ENCODE results near the gene GPN2.

GPN2 gene

GRCh38 chr1:26889551-26890466, at the start of gene GPN2:
Gene GPN2, minus strand, starts transcription at chr1:26890283. Its CDS starts 187 bp downstream, at chr1:26890096.
- DNase-seq (ENCODE audit: low spot score in 2 of 2) (peak; percentile 56 to 64), ATAC-seq (ENCODE audit: low read depth) (peak; percentile 95)
- no peaks in the 10 kb centered on the region for H3K27me3 Mint-ChIP-seq
- peaks cover 29% of the 10 kb centered on the region for H3K36me3 Mint-ChIP-seq
- peak within 1 kb of the TSS; percentile 99 for H3K4me3 Mint-ChIP-seq
- peak within 1 kb of the TSS; percentile 96 for H3K27ac Mint-ChIP-seq
- no peaks in the 10 kb centered on the region for H3K9me3 Mint-ChIP-seq
- H3K4me1 Mint-ChIP-seq = peaks cover 26% of the 10 kb centered on the region

DNA sequence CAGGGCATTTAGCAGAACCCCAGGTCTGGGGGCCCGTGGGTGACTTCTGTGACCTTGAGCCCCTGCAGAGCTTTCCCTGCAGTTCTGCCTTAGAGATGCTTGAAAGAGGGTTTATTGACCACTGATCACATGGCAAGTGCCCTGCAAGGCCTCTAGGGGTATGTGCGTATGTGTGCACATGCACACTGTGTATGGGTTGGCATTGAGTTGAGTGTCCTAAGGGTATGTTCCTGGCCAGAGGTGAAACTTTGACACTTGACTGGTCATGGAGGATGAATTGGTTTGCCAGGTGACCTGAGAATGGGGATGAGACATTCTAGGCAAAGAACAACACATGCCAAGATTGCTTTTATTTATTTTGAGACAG, 48.6 kb upstream of the GPN2 start:
- Mint-ChIP-seq H3K27me3 (no peaks in the 10 kb centered on the region), H3K4me1 (no peaks in the 10 kb centered on the region), H3K9me3 (no peaks in the 10 kb centered on the region), H3K4me3 (no peak overlapping the region), H3K36me3 (peaks cover 19% of the 10 kb centered on the region), H3K27ac (no peak overlapping the region)
- ATAC-seq (ENCODE audit: low read depth) = no peak
- no peak for DNase-seq (ENCODE audit: low spot score in 2 of 2)

DNA sequence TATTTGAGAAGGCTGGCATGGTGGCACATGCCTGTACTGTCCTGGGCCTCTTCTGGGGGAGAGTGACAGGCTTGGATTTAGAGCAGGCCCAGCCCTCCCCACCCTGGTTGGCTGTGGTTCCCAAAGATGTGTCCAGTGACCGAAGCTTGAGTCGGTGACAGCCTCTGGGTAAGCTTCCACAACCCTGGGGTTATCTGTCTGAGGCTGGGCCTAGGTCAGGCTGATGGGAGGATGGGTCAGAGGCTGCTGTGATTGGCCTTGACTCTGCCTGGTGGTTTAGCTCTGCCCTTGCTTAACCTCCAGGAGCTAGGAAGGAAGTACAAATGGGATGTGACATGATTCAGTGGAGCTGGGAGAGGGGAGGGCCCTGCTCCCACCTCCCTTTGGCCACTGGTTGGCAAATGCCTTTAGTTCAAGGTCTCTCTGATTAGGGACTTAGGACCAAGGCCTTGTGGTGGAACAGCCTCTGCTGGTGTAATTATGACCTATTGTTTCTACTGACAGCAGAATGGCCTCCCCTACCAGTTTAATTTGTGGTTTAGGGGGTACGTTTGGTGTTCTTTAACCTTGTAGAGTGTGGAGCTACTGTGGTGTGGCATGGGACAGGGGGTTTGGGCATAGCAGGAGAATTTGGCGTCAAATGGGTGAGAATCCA, 48.0 kb upstream of the GPN2 start:
- Mint-ChIP-seq H3K27ac (no peak overlapping the region), H3K4me1 (peaks cover under 1% of the 10 kb centered on the region), H3K36me3 (peaks cover 19% of the 10 kb centered on the region), H3K9me3 (no peaks in the 10 kb centered on the region), H3K4me3 (no peak overlapping the region), H3K27me3 (no peaks in the 10 kb centered on the region)
- ATAC-seq (ENCODE audit: low read depth) = no peak
- no peak for DNase-seq (ENCODE audit: low spot score in 2 of 2)

GRCh38 chr1:26936823-26937222, 46.7 kb upstream of the GPN2 start:
- Mint-ChIP-seq H3K27ac (no peak overlapping the region), H3K36me3 (peaks cover 15% of the 10 kb centered on the region), H3K4me1 (peaks cover 9% of the 10 kb centered on the region), H3K9me3 (no peaks in the 10 kb centered on the region), H3K4me3 (no peak overlapping the region), H3K27me3 (no peaks in the 10 kb centered on the region)
- ATAC-seq (ENCODE audit: low read depth) (no peak), DNase-seq (ENCODE audit: low spot score in 2 of 2) (no peak)

- H3K27ac Mint-ChIP-seq = peak overlapping the region; percentile 53
- ATAC-seq (ENCODE audit: low read depth) (peak; percentile 100), DNase-seq (ENCODE audit: low spot score in 2 of 2) (peak in 1 of 2 donors; percentile 28)
- H3K4me1 Mint-ChIP-seq = peaks cover 9% of the 10 kb centered on the region
- no peaks in the 10 kb centered on the region for H3K27me3 Mint-ChIP-seq
- H3K9me3 Mint-ChIP-seq = no peaks in the 10 kb centered on the region
- no peak overlapping the region for H3K4me3 Mint-ChIP-seq
- peaks cover 13% of the 10 kb centered on the region for H3K36me3 Mint-ChIP-seq
These were observed 42.4 kb upstream of the GPN2 start for GRCh38 chr1:26932531-26932930.

DNA sequence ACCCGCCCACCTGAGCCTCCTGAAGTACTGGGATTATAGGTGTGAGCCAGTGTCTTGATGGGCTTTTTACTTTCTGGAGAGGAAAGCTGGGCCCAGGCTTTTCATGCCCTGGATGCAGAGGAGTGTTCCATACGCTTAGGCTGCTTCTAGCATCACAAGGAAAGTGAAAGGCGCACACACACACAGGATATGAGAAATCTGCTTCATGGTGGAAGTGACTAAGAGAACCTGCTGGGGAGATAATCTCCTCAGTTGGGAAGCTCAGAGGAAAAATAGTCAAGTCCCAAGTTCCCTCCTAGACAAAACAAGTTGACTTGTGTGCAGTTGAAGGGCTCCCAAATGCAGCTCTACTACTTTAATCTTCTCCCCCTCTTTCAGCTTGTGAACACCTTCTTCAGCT, 33.6 kb upstream of the GPN2 start:
- peak overlapping the region; percentile 88 for H3K27ac Mint-ChIP-seq
- no peaks in the 10 kb centered on the region for H3K27me3 Mint-ChIP-seq
- H3K9me3 Mint-ChIP-seq = no peaks in the 10 kb centered on the region
- H3K36me3 Mint-ChIP-seq = peaks cover 8% of the 10 kb centered on the region
- peak overlapping the region; percentile 93 for H3K4me3 Mint-ChIP-seq
- ATAC-seq (ENCODE audit: low read depth) (no peak), DNase-seq (ENCODE audit: low spot score in 2 of 2) (no peak)
- peaks cover 17% of the 10 kb centered on the region for H3K4me1 Mint-ChIP-seq

DNA sequence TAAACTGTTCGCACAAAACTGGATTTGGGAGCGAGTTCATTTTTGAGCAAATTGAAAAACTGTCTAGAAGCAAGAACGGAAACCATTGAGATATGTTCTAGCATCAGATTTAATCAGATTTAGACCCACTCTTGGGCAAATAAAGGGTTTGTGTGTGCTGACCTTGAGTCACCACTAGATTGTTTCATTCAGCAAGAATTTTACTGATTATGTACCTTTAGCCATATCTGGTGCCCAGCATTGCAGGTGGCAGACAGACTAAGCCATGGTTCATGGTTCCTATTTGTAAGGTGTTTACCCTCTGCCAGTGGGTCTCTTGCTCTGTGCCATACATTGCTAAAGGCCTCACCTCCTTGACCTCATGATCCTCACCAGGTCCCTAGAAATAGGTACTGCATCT, 32.8 kb upstream of the GPN2 start:
- DNase-seq (ENCODE audit: low spot score in 2 of 2) (no peak), ATAC-seq (ENCODE audit: low read depth) (no peak)
- Mint-ChIP-seq H3K36me3 (peaks cover 7% of the 10 kb centered on the region), H3K4me3 (peak overlapping the region; percentile 93), H3K27me3 (no peaks in the 10 kb centered on the region), H3K27ac (peak overlapping the region; percentile 88), H3K9me3 (no peaks in the 10 kb centered on the region), H3K4me1 (peaks cover 17% of the 10 kb centered on the region)

- peak overlapping the region; percentile 93 for H3K4me3 Mint-ChIP-seq
- H3K9me3 Mint-ChIP-seq = no peaks in the 10 kb centered on the region
- no peak for DNase-seq (ENCODE audit: low spot score in 2 of 2)
- peaks cover 17% of the 10 kb centered on the region for H3K4me1 Mint-ChIP-seq
- peaks cover 6% of the 10 kb centered on the region for H3K36me3 Mint-ChIP-seq
- peak overlapping the region; percentile 88 for H3K27ac Mint-ChIP-seq
- no peaks in the 10 kb centered on the region for H3K27me3 Mint-ChIP-seq
- no peak for ATAC-seq (ENCODE audit: low read depth)
These were observed 32.3 kb upstream of the GPN2 start for GRCh38 chr1:26922431-26922729.

- Mint-ChIP-seq H3K9me3 (no peaks in the 10 kb centered on the region), H3K4me1 (peaks cover 13% of the 10 kb centered on the region), H3K27me3 (no peaks in the 10 kb centered on the region), H3K4me3 (peak within 1 kb of the TSS; percentile 93), H3K27ac (peak within 1 kb of the TSS; percentile 88), H3K36me3 (peaks cover 3% of the 10 kb centered on the region)
- DNase-seq (ENCODE audit: low spot score in 2 of 2) (peak; percentile 87 to 93), ATAC-seq (ENCODE audit: low read depth) (peak; percentile 91)
These were observed 31.7 kb upstream of the GPN2 start, which contains the start of gene NUDC for GRCh38 chr1:26921540-26922430. Gene NUDC, plus strand, starts transcription at chr1:26921743. Its CDS starts 106 bp downstream, at chr1:26921849.

- no peaks in the 10 kb centered on the region for H3K27me3 Mint-ChIP-seq
- H3K27ac Mint-ChIP-seq = peak overlapping the region; percentile 88
- peaks cover 2% of the 10 kb centered on the region for H3K36me3 Mint-ChIP-seq
- peak overlapping the region; percentile 93 for H3K4me3 Mint-ChIP-seq
- H3K9me3 Mint-ChIP-seq = no peaks in the 10 kb centered on the region
- ATAC-seq (ENCODE audit: low read depth) = peak; percentile 44
- H3K4me1 Mint-ChIP-seq = peaks cover 13% of the 10 kb centered on the region
- no peak for DNase-seq (ENCODE audit: low spot score in 2 of 2)
These were observed 31.1 kb upstream of the GPN2 start for GRCh38 chr1:26921126-26921539.

- no peaks in the 10 kb centered on the region for H3K36me3 Mint-ChIP-seq
- peaks cover 1% of the 10 kb centered on the region for H3K4me1 Mint-ChIP-seq
- DNase-seq (ENCODE audit: low spot score in 2 of 2) (no peak), ATAC-seq (ENCODE audit: low read depth) (no peak)
- H3K27ac Mint-ChIP-seq = no peak overlapping the region
- H3K4me3 Mint-ChIP-seq = no peak overlapping the region
- no peaks in the 10 kb centered on the region for H3K9me3 Mint-ChIP-seq
- no peaks in the 10 kb centered on the region for H3K27me3 Mint-ChIP-seq
These were observed 25.2 kb upstream of the GPN2 start for GRCh38 chr1:26915204-26915842.

- Mint-ChIP-seq H3K9me3 (no peaks in the 10 kb centered on the region), H3K36me3 (no peaks in the 10 kb centered on the region), H3K27ac (no peak within 1 kb of the TSS), H3K4me3 (no peak within 1 kb of the TSS), H3K4me1 (no peaks in the 10 kb centered on the region), H3K27me3 (peaks cover 1% of the 10 kb centered on the region)
- no peak for ATAC-seq (ENCODE audit: low read depth)
- no peak for DNase-seq (ENCODE audit: low spot score in 2 of 2)
These were observed 23.9 kb upstream of the GPN2 start, which contains the start of gene NR0B2 for GRCh38 chr1:26913754-26914619. Gene NR0B2, minus strand, starts transcription at chr1:26913975. Its CDS starts 35 bp downstream, at chr1:26913940.

DNA sequence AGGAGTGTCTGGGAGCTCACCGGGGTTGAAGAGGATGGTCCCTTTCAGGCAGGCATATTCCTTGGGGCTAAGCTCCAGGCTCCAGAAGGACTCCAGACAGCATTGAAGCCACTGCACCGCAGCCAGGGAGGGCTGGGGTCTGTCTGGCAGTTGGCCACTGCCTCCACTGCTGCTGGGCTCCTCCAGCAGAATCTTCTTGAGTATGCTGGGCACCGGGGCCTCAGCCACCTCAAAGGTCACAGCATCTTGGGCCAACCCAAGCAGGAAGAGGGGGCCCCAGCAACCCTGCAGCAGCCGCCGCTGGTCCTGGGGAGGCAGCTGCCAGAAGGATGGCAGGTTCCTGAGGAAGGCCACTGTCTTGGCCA, 23.3 kb upstream of the GPN2 start:
- Mint-ChIP-seq H3K27ac (no peak overlapping the region), H3K9me3 (no peaks in the 10 kb centered on the region), H3K4me3 (no peak overlapping the region), H3K4me1 (no peaks in the 10 kb centered on the region), H3K27me3 (peaks cover 1% of the 10 kb centered on the region), H3K36me3 (no peaks in the 10 kb centered on the region)
- no peak for ATAC-seq (ENCODE audit: low read depth)
- DNase-seq (ENCODE audit: low spot score in 2 of 2) = no peak
